NCI-H128 (cell line): ENCODE measurements around the gene ALDH5A1.
"Not testable (repeated sequence)": the region's sequence is repeated elsewhere in the genome, so short reads cannot be mapped to it uniquely, and the experiment has no call there.

Experiments
- DNase-seq: peaks from one replicate; lab custom pipeline; 2025; ENCODE audit not compliant: unreplicated experiment; lab: John Stamatoyannopoulos, UW

Gene ALDH5A1

GRCh38 chr6:24484657-24485323, 10.0 kb upstream of the ALDH5A1 start:
- DNase-seq, result no peak

GRCh38 chr6:24486065-24486464, 8.7 kb upstream of the ALDH5A1 start:
- no peak for DNase-seq

GRCh38 chr6:24489470-24489869, 5.3 kb upstream of the ALDH5A1 start, which contains the start of gene GPLD1:
GPLD1 (minus strand) TSS chr6:24489578; CDS start chr6:24489511, 67 bp downstream.
- no peak for DNase-seq

GRCh38 chr6:24489881-24490280, 4.9 kb upstream of the ALDH5A1 start:
- DNase-seq, result no peak

- DNase-seq, result no peak
These were observed 3.8 kb upstream of the ALDH5A1 start for GRCh38 chr6:24490948-24491347.

- no peak for DNase-seq
These were observed 2.3 kb upstream of the ALDH5A1 start for GRCh38 chr6:24492475-24492874.

- DNase-seq, result no peak
These were observed 586 bp upstream of the ALDH5A1 start for GRCh38 chr6:24493945-24494820.

- DNase-seq, result no peak
These were observed 2.6 kb downstream of the ALDH5A1 start for GRCh38 chr6:24497254-24497970.

- no peak for DNase-seq
These were observed 5.9 kb downstream of the ALDH5A1 start for GRCh38 chr6:24500683-24501082.

GRCh38 chr6:24501374-24501773, 6.6 kb downstream of the ALDH5A1 start:
- DNase-seq, result no peak

GRCh38 chr6:24501914-24502313, 7.1 kb downstream of the ALDH5A1 start:
- no peak for DNase-seq

GRCh38 chr6:24504287-24504648, 9.5 kb downstream of the ALDH5A1 start:
- no peak for DNase-seq

- no peak for DNase-seq
These were observed 10.1 kb downstream of the ALDH5A1 start for GRCh38 chr6:24504649-24505586.

GRCh38 chr6:24506814-24507520, 12.2 kb downstream of the ALDH5A1 start:
- DNase-seq, result no peak

GRCh38 chr6:24511976-24512375, 17.2 kb downstream of the ALDH5A1 start:
- not testable (repeated sequence) for DNase-seq

- DNase-seq, result no peak
These were observed 18.8 kb downstream of the ALDH5A1 start for GRCh38 chr6:24513602-24514001.

GRCh38 chr6:24517659-24518543, 23.1 kb downstream of the ALDH5A1 start:
- no peak for DNase-seq

- DNase-seq, result no peak
These were observed 26.3 kb downstream of the ALDH5A1 start for GRCh38 chr6:24520929-24521546.
